Activated gamma-delta T cell treated with Interleukin-2 at 50 U/mL for 16 hours (primary cell): ENCODE data around the gene SAC3D1.

Experiments
- DNase-seq: peaks from one replicate; pipeline ENCODE4 v3.0.0-alpha.2; 2020

The SAC3D1 gene

DNA sequence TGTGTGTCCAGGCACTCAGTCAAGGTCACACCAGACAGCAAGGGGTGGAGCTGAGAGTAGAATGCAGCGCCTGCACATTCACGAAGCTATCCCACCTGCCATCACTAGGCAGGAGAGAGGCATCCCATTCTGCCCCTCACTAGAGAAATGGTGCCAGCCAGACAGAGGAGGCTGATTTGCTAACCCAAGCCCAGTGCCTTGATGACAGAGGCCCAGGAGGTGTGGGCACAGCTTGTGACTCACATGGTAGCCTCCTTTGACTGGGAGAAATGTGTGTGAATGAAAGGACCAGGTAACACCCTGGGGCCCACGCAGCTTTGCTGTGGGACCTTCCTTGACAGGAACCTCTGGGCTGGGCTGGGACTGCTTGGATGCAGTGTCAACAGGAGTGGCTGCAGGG is 22.5 kb downstream of the SAC3D1 start:
- DNase-seq, result no peak

DNA sequence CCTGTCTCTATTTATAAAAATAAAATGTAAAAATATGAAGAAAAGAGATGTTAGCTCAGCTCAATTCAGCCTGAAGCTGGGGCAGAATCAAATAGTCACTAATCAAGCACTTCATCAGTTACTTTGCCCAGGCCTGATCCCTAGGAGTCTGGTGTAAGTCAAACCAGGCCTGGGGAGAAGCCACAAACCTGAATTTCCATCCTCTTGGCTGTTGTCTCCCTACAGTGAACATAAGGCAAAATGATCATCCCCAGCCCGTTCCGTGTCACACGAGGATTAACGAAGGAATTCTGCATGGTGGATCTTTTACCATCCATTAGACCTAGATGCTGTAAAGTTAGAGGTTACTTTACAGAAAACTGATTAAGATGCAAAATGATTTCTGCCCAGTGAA is 23.8 kb downstream of the SAC3D1 start:
- no peak for DNase-seq

DNA sequence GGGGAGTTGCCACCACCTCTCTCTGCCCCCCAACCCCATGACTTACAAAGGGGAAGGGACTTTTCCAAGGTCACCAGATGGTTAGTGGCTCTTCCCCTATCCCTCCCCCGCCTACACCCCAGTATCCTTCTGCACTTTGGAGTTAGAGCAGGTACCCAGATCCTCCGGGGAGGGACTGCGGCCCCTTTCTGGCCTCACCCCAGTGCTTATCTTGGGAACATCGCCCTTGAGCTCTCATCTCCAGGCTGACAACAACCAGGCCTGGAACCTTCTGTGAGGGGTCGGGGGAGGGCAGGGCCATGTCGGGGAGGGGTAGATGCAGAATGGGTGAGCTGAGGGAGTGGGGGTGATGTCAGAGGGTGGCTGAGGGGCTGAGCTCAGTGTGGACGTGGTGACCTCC is 24.8 kb downstream of the SAC3D1 start:
- DNase-seq, result no peak

DNA sequence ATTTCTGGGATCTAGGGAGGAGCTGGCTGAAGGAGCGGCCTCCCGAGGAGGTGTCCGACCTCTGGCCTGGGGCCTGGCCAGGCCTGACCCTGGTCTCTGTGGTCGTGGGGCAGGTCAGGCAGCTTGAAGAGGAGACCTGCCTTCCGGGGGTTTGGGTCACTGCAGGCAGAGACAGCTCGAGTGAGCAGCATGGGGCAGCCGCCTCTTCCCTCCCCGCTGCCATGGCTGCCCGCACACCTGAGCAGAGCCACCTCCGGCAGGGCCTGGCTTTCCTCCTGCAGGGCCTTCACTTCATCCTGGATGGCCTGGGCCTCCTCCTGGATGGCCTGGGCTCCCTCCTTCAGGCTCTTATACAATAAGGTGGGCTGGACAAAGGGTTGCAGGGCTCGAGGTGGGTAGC is 25.3 kb downstream of the SAC3D1 start:
- no peak for DNase-seq

DNA sequence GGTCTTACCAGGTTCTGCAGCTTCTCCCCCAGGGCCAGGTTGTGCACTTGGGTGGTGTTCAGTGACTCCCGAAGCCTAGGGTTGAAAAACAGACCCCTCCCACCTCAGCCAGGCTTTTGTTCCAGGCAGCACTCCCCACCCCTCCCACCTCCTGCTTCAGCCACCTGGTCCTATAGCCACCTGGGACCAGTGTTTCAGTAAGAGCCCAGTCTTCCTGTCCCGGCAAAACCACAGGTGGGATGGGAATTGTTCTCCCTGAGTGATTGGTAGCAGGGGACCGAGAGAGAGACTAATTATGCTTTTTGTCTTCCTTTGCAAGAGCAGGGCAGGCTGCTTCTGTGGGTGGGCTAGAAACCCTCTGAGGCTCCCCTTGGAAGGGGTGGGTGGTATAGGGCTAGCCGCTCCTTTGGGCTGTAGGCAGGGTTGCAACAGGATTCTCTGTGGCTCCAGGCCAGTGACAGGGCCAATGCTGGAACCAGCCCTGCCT is 25.8 kb downstream of the SAC3D1 start:
- no peak for DNase-seq

DNA sequence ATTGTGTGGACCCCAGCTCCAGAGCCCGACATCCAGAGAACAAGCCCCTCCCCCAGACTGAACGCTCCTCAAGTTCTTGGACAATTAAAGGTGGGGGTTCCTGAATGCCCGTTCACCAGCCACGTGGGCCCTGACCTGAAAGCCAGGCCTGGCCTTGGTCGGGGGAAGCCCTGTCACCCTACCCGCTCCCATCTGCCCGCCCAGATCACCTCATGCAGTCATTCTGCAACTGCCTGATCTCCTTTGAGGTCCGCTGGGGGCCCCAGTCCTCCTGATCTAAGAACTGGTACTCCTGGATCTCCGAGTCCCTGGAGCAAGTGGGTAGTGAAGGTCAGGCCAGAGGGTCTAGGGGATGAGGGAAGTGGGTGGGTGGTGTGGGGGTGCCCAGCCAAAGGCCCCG is 26.4 kb downstream of the SAC3D1 start:
- DNase-seq, result no peak

DNA sequence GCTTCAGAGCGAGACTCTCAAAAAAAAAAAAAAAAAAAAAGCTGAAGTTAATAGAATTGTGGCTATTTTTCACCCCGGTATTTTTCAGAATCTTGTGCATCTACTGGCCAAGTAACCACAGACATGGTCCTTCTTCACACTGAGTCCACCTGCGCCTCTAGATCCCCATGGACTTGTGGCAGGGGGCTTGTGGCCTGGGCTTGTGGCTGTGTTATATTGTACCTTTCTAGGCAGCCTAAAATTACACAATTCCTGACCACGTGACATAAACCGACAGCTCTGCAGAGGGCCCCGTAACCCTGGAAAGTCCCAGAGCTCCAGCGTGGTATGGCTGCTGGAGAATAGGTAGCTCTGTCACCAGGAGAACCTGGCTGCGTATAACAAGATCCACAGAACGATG is 28.2 kb downstream of the SAC3D1 start:
- DNase-seq, result no peak

DNA sequence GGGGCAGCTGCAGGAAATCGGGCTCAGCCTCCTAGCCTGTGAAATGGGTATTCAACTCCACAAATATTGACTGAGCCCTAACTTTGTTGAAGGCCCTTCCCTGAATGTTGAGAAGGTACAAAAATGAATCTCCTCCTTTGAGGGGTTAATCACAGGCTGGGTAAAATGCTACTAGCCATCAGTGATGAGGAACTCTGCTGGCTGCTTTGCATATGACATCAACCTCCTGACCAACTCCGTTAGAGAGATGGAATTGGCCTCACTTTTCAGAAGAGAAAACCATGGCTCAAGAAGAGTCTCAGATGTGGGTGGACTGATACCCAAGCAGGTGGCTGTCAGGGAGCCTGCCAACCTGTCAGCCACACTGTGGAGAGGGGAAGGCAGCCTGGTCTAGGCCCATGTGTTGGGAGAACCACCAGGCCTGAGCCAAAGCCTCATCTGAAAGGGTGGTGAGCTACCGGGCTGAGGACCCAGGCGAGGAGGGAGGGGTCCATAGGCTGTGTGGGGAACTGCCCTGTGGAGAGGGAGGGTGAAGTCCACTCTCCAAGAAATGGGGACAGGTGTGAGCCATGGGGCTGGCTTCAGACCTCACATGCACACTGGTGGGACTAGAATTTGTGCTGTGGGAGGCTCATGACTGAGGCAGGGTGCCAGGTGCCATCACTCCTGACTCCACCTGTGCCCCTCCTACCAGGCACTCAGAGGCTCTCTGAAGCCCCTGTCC is 31.1 kb downstream of the SAC3D1 start:
- DNase-seq, result no peak

DNA sequence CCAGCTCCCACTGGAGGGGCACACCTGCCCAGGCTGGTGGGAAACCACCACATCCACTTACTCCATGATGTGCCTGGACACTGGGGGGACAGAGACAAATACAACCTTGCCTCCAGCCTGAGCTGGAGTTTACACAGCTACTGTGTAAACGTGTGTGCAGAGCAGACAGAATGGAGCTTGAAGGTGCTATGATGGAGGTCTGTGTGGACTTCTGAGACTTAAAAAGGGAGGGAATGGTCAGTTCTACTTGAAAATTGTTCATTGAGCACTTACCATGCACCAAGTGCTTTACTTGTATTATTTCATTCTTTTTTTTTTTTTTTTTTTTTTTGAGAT is 31.6 kb downstream of the SAC3D1 start:
- DNase-seq, result no peak

DNA sequence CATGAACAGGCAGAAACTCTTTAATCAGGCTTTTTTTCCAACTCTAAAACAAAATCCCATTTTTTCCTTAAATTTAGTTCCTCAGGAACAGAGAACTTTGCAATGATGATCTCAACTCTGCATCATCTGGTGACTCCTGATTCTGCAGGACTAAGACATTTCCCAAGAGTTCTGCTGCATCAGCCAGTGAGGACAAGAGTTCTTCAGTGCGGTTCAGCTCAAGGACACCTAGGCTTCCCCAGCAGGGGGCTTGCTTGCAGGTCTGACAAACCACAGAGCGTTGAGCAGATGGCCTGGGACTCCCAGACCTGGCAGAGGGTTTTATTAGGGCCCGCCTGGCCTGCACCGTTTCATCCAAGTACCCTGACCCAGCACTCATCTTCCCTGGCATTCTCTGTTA is 36.4 kb downstream of the SAC3D1 start:
- DNase-seq, result no peak

DNA sequence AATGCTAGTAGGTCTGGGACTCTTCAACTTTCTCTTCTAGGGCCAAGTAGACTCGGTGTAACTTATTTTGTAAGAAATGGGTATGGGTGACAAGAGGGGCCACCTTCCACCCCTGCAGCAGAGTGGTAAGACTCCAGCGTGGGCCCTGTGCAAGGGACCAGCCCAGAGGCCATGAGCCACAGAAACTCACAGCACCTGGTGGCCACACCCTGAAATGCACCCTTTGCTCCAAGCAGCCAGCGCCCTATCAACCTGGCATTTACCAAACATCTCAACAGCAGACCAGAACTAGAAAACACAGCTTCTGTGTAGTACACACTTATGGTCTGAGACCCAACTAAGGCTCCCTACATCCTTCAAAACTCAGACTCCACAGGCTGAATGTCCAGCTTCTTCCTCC is 37.1 kb downstream of the SAC3D1 start:
- peak; percentile 71 for DNase-seq

DNA sequence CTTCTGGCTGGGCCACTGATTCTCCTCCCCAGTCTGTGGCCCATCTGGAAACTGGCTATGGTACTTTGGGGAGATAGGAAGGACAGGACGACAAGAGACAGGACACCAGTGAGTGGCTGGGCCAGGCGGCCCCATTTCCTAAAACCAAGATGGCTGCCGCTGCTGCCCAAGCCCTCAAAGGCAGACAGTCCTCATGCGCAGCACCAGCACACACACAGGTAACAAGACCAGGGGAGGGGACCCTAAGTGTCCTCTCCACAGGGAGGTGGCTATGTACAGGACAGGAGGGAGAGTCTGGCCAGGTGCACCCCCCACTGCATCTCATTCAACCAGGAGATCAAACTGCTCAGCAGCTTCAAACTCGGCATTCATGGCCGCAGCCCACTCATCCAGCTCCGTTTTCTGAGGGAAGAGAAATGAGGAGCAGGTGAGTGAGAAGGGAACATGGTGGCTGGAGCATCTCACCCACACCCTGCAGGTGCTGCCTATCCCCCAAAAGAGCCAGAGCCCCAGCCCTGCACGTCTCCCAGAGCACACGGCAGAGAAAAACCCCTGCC is 37.9 kb downstream of the SAC3D1 start:
- DNase-seq, result no peak

DNA sequence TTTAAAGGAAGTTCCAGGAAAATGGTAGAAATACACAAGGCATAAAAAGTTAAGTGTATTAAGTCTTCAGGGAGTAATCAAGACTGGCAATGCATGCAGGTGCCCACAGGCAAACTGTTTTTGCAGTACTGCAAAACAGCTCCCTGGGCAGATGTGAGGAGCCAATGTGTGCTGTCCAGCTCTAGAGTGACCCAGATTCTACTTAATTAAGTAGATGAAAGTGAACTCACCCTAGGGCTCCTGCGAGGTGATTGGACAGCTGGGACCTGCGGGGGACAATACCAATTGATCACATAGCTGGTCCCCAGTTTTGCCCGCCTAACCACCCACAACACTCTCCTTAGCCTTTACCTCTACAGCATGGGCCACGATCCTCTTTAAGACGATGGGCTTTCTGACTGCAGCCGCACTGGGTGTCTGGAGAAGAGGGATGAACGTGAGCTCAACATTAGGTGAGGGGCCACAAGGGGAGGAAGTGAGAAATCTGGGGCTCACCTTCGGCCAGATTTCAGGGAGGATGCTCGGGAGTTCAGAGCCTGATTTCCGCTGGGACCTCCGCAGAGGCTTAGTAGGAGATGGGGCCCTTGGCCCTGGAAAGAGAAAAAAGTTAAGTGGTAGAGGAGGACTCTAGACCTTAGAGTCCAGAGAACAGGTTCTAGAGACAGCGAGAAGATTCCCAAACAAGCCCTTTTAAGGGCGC is 42.3 kb downstream of the SAC3D1 start:
- DNase-seq, result no peak

DNA sequence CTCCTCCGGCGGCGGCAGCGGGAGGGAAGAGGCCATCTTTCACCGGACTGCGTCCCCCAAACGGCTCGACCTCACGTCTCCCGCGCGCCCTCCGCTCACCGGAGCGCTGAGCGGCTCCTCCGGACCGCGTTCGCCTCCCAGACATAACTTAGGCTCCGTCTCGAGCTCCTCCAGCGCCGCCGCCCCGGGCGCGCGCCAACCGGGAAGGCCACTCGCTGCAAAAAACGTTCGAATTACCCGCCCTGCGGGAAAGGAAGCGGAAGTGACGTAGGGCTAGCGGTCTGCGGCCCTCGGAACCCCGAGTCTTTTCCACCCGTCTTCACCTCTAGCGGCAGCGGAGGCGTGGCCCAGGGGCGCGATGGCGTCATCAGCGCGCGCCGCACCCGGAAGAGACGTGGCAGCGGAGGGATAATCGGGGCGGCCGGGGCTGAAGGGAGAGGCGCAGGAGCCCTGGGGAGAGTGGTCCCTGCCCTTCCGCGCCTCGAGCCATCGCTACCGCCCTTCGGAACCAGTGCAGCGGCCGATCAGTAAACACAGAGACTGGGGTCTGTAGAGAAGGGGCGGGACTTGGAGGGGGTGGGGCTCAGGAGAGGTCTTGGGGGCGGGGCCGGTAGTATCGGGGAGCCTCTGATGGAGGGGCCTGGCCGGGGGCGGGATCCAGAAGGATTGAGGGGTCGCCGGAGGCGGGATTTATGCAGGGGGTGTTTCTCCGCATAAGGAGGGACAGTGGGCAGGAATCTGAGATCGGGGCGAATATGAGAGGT is 43.0 kb downstream of the SAC3D1 start, which contains the start of the genes CDCA5 and ZFPL1:
Gene CDCA5, minus strand, starts transcription at position 207 of the 764 bp plus-strand sequence. Its CDS starts 62 bp downstream, at position 145.
Gene ZFPL1, plus strand, starts transcription at position 389 of the 764 bp plus-strand sequence. CDS start 477 bp downstream, outside the sequence.
- DNase-seq, result peak; percentile 96

DNA sequence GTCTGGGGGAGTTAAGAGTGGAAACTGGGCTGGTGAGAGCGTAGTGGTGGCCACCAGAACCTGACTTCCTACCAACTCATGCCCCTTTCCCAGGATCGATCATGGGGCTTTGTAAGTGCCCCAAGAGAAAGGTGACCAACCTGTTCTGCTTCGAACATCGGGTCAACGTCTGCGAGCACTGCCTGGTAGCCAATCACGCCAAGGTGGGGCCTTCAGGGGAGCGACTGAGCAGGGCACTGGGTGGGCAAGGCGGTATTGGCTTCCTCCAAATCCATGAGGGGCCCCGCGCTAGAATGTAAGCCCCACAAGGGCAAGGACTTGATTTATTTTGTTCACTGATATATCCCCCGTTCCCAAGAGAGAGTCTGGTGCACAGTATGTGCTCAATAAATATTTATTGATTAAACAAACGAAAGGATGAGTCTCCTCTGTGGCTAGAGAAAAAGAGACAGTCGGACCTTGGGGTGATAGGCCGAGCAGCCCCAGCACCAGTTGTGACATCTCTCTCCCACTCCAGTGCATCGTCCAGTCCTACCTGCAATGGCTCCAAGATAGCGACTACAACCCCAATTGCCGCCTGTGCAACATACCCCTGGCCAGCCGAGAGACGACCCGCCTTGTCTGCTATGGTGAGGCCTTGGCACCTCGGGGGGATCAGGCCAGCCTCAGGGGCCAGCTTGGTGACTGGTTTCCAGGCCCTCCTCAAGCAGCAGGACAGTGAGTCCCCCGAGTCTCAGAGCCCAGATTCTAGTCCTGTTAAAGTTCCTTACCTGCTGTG is 43.8 kb downstream of the SAC3D1 start:
- no peak for DNase-seq

DNA sequence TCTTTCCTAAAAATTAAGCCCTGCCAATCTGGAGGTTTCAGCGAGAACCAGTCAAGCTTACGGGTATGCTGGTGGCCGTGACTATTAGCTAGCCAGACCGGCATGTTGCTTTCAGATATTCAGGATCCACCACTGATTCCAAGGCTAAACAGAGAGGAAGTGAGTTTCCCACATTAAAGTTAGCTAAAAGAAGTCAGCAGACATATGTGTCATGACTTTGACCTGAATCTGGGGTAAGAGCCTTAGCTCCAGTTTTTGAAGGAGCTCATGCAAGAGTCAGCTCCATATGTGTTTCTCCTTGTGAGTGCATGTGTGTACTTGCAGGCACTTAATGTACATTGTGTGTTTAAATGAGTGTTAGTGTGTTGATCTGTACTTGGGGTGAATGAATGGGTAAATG is 44.4 kb downstream of the SAC3D1 start:
- DNase-seq, result no peak

DNA sequence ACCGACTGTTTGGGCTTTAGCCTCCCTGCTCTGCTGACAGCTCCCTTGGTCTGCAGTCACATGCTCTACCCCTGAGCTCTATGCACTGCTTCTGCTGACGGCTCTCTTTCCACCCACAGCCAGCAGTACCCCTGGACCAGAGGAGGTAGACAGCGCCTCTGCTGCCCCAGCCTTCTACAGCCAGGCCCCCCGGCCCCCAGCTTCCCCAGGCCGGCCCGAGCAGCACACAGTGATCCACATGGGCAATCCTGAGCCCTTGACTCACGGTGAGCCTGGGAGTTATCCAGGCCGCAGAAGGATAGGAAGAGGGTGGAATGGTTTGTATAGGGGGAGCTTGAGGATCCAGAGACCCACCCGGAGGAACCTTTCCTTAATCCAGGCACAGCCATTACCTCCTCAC is 45.8 kb downstream of the SAC3D1 start:
- no peak for DNase-seq

DNA sequence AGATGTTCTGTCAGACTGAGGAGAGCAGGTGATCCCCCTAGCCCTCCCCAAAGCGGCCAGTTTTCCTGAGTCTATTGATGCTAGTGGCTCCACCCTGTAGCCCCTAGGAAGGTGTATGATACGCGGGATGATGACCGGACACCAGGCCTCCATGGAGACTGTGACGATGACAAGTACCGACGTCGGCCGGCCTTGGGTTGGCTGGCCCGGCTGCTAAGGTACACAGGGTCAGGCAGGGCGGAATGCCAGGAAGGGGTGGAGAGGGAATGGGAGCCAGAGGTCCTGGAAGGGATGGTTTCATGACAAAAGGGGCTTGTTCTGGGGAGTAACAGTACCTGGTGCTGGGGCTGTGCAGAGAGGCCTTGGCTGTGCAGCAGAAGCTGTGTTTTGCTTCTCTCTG is 46.2 kb downstream of the SAC3D1 start:
- no peak for DNase-seq

DNA sequence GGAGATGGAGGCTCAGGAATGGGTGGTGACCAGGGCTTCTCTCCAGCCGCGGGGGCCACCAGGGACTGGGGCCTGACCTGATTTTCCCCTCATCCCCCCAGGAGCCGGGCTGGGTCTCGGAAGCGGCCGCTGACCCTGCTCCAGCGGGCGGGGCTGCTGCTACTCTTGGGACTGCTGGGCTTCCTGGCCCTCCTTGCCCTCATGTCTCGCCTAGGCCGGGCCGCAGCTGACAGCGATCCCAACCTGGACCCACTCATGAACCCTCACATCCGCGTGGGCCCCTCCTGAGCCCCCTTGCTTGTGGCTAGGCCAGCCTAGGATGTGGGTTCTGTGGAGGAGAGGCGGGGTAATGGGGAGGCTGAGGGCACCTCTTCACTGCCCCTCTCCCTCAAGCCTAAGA is 46.8 kb downstream of the SAC3D1 start:
- no peak for DNase-seq

DNA sequence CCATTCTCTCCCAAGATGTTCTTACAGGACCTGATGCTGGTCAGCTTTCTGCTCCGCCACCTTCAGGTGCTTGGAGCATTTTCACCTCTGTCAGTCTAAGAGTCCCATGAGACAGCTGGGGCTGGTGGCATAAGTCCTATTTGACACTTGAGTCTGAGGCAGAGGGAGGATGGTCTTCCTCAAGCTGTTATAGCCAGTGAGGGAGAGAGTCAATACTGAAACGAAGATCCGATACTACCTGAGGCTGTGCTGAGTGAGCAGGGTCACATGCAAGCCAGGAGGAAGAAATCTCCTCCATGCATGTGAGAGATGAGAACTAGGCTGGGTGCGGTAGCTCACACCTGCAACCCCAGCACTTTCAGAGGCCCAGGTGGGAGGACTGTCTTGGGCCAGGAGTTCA is 48.6 kb downstream of the SAC3D1 start:
- no peak for DNase-seq

DNA sequence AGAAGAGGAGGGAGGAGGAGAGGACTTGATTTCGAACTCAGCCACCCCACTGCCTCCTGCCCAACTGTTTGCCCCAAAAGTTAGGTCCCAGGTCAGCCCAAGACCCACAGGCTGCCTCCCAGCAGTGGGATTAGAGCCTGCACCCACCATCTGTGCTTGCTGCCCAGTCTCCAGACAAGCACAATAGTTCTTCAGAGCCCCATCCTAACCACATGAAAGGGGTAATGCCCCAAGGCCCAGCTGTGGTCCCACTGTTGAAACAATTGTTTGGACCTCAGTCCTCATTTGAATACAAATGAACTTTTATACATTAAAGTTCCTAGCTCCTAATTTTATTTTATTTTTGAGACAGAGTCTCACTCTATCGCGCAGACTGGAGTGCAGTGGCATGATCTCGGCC is 49.6 kb downstream of the SAC3D1 start:
- no peak for DNase-seq
